HG03064 (cell line): ENCODE results near the gene ITIH6.
"Not testable (repeated sequence)": the region's sequence is repeated elsewhere in the genome, so short reads cannot be mapped to it uniquely, and the experiment has no call there.

Source experiments
- ATAC-seq: cut with Tn5 transposase; IDR thresholded peaks from one replicate; pipeline ENCODE4 v1.9.1; 2021; ENCODE audit warnings: low read depth; ENCODE audit not compliant: unreplicated experiment

The ITIH6 gene

GRCh38 chrX:54798137-54798536, at the start of gene ITIH6:
Gene ITIH6 (minus strand): TSS chrX:54798255. CDS start chrX:54798210, 45 bp downstream.
- no peak for ATAC-seq

GRCh38 chrX:54847700-54848099, 49.6 kb upstream of the ITIH6 start:
- not testable (repeated sequence) for ATAC-seq

- ATAC-seq: no peak
Measured at GRCh38 chrX:54843050-54843449, 45.0 kb upstream of the ITIH6 start.

DNA sequence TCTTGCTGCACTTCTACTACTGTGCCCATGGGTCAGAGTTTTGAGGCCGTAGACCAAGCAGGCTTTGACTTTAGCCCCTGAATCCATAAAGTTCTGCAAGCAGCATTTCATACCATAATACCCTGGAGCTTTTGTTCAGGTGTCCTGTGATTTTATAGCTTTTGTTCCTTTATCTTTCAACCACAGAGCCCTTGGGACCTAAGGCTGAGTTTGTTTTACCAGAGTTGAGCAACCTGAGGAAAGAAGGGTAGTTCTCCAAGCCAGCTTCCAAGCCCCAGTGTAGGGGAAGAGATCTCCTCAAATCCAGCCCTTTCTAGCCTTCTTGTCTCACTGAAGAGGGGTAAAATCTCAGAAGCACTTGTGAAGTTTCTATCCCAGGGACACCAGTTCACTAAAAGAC, 44.6 kb upstream of the ITIH6 start:
- ATAC-seq: no peak

DNA sequence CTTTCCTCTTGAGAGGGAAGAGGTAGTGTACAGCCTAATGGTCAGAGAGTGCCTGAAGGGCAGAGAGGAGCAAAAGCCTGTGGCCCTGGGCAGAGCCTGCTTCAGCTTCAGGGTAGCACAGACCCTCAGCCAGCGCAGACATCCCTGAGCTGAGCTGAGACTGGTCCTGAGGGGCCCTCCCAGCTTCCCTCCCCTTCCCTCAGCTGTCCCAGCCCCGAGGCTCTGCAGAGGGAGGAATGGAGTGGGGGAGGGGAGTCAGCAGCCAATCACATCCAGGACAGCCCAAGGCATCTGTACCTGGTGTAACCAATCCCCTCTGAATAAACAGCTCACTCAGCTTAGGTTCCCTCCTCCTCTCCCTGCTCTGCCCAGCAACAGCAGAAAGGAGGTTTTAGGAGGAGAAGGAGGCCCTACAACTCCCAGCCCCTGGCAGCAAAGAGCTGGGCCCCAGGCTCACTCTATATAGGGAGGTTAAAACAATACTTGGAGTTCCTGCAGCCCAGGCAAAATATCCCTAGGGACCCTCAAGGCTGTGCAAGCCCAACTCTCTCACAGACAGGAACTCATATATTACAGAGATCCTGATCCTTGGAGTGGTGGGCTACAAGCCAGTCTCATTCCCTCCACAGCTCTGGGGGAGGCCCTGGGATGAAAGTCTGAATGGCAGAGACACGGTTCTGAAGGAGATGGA, 43.3 kb upstream of the ITIH6 start:
- ATAC-seq: not testable (repeated sequence)

DNA sequence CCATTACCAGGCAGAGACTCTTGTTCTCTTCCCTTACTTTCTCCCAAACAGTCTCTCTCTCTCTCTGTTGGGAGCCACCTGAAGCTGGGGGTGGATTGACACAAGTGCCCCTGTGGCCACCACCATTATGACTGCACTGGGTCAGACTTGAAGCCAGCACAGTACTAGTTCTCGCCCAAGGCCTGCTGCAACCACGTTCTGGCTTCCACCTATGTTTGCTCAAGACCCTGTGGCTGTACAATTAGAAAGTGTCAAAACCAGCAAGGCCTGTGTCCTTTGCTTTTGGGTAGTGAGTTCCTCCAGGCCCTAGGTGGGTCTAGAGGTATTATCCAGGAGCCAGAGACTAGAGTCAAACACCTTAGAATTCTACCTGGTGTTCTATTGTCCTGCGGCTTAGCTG, 40.5 kb upstream of the ITIH6 start:
- ATAC-seq: no peak

DNA sequence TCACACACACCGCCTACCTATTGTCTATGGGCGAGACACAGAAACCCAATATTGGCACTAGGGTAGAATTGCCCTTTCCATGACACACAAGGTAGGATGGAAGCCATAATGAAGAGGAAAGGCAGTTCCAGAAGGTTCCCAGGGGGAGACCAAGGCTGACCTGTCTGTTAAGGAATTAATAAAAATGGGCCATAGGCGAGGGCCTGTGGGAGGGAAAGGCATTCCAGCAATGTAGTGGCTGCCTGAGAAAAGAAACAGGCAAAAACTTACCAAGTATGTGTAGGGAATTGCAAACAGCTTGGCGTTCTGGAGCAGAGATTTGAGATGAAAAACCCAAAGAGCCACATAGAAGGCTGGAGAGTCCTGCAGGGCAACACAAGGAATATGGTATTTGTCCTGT, 28.5 kb upstream of the ITIH6 start:
- ATAC-seq: no peak

DNA sequence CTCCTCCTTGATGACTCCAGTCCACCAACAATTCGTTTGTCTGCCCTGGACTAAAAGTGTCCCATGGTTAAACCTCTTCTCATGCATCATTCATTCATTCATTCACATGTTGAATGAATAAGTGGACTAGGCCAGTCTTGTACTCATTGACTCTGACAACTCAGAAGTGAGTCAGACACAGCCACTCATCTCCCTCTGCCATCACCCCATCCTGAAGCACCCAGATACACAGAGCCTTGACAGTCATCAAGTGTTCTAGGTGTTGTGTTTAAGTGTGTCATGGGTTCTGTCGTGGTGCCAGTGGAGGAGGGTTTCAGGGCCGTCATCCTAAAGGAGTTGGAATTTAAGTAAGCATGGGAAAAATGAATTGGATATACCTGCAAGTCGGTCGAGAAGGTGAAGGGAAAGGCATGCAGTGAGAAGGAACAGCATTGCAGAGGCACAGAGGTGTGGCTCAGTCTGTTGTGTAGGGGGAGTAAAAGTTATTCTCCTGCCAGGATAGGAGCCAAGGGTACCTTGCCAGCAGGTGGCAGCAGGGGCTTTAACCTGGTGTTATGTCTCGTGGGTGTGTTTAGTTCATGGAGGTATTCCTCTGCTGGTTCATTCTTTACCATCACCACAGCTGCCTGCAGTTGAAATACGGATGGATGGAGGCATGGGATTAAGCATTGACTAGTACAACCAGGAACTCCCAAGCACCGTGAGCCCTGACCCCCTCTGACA, 27.8 kb upstream of the ITIH6 start:
- no peak for ATAC-seq

DNA sequence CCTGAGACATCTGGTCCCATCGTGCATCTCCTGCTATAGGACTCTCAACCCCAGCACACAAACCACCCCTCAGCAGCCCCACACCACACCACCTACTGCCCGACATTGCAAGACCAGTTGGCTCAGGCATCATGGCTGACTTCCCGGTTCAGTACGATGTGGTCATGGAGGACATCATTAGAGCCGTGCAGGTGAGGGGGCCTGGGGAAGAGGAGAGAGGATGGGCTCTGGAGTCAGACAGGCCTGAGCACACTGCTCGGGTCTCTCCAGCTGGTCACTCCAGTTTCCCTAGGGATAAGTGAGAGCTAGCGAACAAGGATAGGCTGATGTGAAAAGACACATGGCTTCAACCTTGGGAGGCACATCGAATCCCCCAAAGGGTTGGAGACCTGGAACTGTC, 26.7 kb upstream of the ITIH6 start:
- ATAC-seq: no peak

- ATAC-seq: no peak
Measured at GRCh38 chrX:54824195-54824594, 26.1 kb upstream of the ITIH6 start.

- ATAC-seq: no peak
Measured at GRCh38 chrX:54821310-54821709, 23.3 kb upstream of the ITIH6 start.

DNA sequence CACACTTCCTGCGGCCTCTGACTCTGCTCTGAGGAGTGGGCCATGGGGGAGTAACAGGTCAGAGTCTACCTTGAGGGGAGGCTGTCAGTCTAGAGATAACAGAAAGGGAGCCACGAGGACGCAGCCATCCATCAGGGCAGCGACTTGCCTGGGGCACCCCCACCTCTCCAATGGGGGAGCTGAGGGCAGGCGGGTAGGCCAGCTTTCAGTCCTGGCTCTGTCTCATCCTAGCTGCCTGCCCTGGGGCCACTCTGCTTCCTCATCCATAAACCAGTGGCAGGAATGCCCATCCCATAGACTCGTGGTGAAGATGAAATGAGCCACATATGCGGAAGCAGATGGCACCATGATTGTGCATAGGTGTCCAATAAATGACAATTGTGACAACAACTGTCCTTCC, 22.7 kb upstream of the ITIH6 start:
- ATAC-seq: no peak

- ATAC-seq: no peak
Measured at GRCh38 chrX:54819201-54819600, 21.1 kb upstream of the ITIH6 start.

DNA sequence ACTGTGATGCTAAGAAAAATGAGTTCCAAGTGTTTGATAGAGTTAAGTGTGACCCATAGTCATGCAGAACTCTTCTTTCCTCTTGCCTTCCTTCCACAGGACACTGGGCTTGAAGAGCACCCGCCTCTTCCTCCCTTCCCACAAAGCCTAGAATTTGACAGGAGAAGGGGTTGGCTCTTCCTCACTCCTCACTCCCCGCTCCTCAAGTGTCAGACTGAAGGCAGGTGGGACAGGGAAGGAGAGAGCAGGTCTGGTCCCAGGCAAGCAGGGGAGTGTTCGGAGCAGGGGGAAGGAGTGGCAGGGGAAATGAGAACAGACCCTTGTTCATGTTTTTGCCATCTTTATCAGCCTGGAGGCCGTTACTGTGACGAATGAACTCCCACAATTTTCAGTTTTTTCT, 20.2 kb upstream of the ITIH6 start:
- ATAC-seq: no peak

- ATAC-seq: no peak
Measured at GRCh38 chrX:54817220-54817820, 19.3 kb upstream of the ITIH6 start.

GRCh38 chrX:54812306-54812705, 14.3 kb upstream of the ITIH6 start:
- ATAC-seq: no peak

DNA sequence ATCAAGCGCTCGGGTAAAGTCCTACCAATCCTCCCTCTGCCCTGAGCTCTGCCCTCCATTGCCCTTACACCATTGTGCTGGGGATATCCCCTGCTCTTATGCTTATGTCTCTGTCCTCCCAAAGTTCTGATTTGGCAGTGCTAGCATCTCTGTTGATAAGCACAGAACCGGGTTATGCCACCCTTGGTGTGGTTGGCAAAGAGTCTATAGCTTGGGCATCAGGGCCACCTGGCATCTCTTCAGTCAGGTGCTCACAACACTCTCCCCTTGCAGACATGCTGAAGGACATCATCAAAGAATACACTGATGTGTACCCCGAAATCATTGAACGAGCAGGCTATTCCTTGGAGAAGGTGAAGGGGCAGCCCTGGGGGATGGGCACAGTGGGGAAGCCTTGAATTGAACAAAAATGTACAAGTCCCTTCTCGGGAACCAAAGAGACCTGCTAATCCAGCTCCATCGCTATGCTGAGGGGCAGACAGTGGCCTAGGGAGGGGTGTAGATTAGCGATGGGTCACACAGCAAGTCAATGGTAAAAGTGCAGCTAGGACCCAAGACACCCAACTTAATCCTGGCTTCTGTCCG, 13.3 kb upstream of the ITIH6 start:
- ATAC-seq: no peak

DNA sequence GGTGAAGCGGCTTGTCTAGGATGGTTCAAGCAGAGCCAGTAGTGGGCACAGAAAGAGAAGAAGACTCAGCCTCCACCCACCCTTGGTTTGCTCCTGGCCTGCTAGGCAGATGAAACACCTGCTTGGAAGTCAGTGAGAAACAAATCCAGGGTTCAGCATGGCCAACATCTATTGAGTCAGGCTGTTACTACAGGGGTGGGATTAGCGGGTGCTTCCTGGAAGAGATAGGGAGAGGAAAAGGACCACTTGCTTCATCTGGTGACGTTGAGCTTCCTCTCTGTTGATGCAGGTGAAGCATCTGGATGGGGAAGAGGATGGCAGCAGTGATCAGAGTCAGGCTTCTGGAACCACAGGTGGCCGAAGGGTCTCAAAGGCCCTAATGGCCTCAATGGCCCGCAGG, 12.5 kb upstream of the ITIH6 start:
- ATAC-seq: no peak

DNA sequence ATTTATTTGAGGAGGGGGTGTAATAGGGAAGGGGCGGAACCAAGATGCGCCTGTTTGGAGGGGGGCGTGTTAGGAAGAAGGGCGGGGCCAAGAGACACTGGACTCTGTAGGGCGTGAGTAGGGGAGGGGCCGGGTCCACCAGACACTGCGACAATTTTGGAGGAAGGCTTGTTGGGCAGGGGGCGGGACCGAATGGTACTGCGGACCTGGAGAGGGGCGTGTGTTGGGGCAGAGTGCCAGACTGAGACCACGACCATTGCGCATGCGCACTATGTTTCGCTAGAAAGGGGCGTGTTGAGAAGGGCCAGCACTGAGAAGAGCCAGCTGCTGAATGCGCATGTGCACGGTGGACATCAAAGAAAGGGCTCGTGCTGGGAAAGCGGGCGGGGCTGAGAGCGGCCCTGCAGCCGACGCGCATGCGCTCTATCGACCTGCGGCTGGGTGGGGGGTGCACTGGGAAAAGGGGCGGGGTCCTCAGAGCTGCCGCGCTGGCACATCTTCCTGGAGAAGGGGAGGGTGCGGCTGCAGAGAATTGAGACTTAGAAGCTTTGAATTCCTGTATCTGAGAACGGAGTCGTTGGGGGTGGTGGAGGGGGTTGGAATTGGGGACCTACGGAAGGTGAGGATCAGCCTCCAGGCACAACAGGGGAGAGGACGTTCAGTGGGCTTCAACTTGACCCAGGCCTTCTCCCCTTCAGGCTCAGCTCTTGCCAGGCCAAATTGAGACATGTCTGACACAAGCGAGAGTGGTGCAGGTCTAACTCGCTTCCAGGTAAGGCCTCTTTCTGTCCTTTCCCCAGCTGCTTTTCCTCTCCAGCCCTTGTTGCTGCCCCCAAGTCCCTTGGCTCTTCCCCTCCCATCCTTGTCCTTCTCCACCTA, 10.8 kb upstream of the ITIH6 start:
- ATAC-seq: peak; percentile 73

GRCh38 chrX:54808109-54808604, 10.1 kb upstream of the ITIH6 start:
- ATAC-seq: peak; percentile 22
